GM18870 (cell line): Measurements from ENCODE around the gene TGM2.
"Not testable (repeated sequence)": the region's sequence is repeated elsewhere in the genome, so short reads cannot be mapped to it uniquely, and the experiment has no call there.

Experiments used
- ATAC-seq: cut with Tn5 transposase; IDR thresholded peaks from one replicate; pipeline ENCODE4 v1.9.1; 2021; ENCODE audit warnings: moderate library complexity; ENCODE audit not compliant: unreplicated experiment

The TGM2 gene

DNA sequence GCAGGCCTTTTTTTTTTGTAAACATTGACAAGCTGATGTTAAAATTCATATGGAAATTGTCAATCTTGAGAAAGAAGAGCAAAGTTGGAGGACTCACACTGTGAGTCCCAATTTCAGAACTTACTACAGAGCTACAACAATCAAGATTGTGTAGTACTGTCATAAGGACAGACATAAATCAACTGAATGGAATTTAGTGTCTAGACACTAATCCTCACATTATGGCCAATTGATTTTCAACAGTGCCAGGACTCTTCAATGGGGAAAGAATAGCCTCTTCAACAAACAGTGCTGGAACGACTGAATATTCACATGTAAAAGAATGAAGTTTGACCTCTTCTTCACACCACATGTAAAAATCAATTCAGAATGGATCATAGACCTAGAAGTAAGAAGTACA lies 60.8 kb downstream of the TGM2 start:
- ATAC-seq = no peak

- ATAC-seq = not testable (repeated sequence)
These were observed 62.9 kb downstream of the TGM2 start for GRCh38 chr20:38102206-38102605.

DNA sequence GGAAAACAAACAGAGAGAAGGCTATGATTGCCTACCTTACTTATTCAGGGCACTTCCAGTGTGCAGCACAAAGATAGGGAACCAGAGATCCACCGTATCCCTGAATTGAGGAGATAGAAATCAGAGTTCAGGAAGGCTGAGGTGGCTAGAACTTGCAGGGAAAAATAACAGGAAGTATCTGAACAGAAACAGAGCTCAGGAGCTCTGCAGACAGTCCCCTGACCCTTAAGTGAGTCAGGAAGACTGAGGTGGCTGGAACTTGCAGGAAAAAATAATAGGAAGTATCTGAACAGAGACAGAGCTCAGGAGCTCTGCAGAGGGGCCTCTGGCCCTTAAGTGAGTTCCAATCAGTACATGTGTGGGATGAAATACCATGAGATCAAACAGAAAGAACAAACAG lies 66.1 kb downstream of the TGM2 start:
- no peak for ATAC-seq

DNA sequence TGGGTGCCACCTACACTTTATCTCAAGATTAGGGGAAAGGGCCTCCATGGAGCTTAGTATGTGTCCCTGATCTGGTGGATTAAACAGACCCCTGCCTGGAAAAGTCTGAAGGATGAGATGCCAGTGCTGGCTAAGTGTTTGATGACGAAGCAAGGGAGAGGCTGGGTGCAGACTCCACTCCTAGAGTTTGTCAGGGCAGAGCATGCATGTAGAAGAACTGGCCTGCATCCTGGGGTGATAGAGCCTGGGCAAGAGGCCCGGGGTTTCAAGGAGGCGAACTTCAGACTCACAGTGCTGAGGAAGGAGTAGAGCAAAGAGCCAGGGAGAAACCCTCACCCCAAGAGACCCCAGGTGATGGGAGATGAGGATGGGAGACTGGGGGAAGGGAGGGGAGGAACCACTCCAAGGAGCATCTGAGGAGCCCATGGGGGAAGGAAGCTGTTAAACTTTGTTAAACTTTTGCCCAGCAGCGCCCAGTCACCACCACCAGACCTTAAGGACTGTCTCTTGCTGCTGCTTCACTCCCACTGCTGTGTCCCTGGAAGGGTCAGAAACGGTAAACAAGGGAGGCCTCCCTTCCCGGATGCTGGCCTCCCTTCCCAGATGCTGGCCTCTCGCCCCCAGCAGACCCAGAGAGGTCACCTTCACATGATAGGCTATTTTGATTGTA lies 69.9 kb downstream of the TGM2 start:
- no peak for ATAC-seq

DNA sequence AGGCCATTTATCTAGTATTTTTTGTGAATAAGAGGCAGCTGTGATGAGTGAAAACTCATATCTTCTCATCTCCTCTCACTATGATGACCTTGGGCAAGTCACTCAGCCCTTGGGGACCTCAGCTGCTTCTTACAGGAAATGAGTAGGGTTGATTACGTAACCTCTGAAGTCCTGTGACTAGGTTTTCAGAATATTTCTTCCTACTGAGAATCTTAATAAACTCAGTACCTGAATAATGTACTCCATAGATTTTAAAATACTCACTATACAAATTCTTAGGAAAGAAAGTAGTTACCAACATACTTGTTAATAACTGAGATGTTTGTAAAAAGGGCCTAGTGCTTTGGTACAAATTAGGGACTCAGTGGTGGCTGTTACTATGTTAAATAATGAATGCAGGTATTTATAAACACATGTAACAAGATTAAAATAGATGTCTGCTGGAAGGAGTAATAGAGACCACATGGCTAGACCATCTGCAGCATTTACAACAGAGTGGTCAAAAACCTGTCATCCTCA lies 70.6 kb downstream of the TGM2 start:
- ATAC-seq = peak; percentile 65

- ATAC-seq = no peak
These were observed 71.4 kb downstream of the TGM2 start for GRCh38 chr20:38093641-38094077.

GRCh38 chr20:38092915-38093314 lies 72.2 kb downstream of the TGM2 start:
- ATAC-seq = no peak

DNA sequence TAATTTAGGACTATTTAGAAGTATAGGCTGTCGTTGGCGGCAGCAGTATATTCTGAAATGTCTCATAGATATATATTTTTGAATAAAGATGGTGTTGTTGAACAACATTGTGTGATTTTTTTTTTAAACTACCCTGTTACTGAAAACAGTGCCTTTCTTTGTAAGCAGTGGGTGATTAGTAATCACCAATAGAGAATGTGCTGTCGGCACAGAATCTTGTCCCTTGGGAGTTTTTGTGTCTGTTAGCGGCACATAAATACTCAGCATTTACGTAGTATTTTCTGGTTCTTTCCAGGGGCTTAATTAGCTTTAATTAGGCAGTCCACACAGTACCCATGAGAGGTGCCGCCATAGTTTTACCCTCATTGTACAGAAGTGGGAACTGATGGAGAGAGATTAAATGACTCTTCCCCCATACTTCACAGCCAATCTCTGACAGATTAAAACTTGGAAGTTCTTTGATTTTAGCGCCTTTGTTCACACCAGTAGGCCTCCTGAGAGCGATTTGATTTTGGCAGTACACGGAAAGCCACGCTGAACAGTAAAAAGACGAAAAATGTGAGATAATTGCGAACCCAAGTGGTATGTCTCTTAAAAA lies 72.7 kb downstream of the TGM2 start:
- no peak for ATAC-seq

DNA sequence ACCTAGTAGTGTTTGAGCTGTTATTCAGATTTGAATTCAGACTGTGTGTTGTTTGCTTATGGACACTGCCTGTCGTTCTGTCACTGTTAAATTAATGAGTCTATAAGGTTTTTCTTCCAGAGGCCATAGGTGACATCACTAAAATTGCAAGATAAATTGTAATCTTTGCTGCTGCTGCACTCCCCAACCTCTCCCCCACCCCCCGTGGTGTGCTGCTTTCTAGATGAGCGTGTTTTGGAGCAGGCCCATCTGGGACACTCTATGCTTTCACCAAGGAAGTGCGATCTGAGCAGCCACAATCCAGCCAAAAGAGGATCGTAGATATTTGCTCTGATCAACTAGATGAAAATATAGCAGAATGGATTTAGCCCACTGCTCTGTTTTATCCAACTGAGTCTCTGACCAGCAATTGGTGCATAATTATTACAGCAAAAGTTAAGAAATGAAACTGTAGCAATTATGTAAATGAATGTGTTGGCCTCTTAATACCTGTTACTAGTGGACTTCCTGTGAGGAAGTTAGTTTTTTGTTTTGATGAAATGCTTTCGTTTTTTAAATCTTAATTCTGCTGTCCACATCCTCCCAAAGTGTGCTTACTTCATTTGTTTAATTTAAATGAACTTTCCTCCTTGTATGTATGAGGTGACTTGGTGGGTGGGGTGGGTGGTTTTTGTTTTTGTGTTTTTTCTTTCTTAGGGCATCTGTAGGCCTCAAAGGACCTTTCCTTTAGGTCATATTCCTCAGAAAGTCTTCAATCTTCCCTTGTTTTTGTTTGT lies 73.4 kb downstream of the TGM2 start:
- ATAC-seq = no peak

- no peak for ATAC-seq
These were observed 75.0 kb downstream of the TGM2 start for GRCh38 chr20:38090061-38090460.

DNA sequence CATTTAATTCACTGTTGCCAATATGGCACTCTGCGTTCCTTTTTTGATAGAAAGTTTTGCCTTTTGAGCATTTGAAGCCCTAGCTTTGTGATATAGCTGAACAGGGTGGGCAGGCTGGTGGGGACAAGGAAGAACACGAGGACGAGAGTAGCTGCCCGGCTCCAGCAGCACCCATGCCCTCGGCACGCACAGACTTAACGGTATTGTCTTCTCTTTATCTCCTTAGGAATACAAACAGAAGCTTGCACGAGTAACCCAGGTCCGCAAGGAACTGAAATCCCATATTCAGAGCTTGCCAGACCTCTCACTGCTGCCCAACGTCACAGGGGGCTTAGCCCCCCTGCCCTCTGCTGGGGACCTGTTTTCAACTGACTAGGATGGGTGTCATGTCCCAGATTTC lies 75.6 kb downstream of the TGM2 start:
- ATAC-seq = no peak

DNA sequence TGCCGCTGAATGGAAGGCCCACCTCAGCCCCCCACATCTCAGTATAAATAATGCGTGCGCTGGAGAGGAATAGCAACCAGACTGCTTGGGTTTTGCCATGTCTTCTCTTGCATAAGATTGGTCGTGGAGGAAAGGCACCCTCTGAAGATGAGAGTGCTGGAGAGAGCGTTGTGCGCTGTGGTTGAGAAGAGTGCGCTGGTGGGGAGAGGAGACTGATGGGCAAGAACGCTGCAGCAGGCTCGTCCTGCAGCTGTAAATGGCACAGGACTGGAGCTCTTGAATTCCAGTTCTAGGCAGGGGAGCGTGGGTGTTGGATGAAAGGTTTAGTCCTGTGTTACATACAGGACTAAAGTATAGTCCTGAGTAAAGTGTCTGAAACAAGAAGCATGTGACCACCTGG lies 80.0 kb downstream of the TGM2 start:
- ATAC-seq = no peak

GRCh38 chr20:38084425-38084951 lies 80.6 kb downstream of the TGM2 start:
- ATAC-seq = no peak

- ATAC-seq = no peak
These were observed 81.6 kb downstream of the TGM2 start for GRCh38 chr20:38083338-38084048.

DNA sequence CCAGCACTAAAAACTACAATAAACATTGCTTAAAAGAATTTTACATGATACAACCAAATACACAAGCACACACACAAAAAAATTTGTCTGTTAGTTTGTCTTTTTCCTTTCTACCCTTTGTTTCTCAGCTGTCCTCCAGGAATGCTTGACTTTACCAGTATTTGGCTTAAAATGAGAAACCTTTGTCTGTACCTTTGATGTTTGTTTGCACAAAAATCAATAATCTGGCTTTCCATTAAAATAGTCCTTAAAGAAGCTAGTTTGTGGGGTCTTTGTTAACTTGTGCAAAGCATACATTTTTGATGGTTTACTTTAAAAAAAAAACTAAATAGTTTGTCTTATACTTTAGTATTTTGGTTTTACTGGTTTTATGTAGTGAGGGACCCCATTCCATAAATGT lies 82.2 kb downstream of the TGM2 start:
- no peak for ATAC-seq

GRCh38 chr20:38081575-38081974 lies 83.5 kb downstream of the TGM2 start:
- ATAC-seq = no peak

GRCh38 chr20:38079353-38079752 lies 85.7 kb downstream of the TGM2 start:
- ATAC-seq = no peak

- no peak for ATAC-seq
These were observed 87.0 kb downstream of the TGM2 start for GRCh38 chr20:38078084-38078483.
